Measurements from ENCODE around the gene NBPF19. TPM values are rescaled to one million over a fixed set of nuclear protein-coding genes. Genes with fewer than 3 reads are reported as not detected.

Gene NBPF19, protein sequence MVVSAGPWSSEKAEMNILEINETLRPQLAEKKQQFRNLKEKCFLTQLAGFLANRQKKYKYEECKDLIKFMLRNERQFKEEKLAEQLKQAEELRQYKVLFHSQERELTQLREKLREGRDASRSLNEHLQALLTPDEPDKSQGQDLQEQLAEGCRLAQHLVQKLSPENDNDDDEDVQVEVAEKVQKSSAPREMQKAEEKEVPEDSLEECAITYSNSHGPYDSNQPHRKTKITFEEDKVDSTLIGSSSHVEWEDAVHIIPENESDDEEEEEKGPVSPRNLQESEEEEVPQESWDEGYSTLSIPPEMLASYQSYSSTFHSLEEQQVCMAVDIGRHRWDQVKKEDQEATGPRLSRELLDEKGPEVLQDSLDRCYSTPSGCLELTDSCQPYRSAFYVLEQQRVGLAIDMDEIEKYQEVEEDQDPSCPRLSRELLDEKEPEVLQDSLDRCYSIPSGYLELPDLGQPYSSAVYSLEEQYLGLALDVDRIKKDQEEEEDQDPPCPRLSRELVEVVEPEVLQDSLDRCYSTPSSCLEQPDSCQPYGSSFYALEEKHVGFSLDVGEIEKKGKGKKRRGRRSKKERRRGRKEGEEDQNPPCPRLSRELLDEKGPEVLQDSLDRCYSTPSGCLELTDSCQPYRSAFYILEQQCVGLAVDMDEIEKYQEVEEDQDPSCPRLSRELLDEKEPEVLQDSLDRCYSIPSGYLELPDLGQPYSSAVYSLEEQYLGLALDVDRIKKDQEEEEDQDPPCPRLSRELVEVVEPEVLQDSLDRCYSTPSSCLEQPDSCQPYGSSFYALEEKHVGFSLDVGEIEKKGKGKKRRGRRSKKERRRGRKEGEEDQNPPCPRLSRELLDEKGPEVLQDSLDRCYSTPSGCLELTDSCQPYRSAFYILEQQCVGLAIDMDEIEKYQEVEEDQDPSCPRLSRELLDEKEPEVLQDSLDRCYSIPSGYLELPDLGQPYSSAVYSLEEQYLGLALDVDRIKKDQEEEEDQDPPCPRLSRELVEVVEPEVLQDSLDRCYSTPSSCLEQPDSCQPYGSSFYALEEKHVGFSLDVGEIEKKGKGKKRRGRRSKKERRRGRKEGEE (N-terminal part only)
- total RNA-seq (2022; extraction: Qiagen RNA extraction): 3.5 to 4.9 TPM (median 4.0 TPM) in 5 replicates

DNA sequence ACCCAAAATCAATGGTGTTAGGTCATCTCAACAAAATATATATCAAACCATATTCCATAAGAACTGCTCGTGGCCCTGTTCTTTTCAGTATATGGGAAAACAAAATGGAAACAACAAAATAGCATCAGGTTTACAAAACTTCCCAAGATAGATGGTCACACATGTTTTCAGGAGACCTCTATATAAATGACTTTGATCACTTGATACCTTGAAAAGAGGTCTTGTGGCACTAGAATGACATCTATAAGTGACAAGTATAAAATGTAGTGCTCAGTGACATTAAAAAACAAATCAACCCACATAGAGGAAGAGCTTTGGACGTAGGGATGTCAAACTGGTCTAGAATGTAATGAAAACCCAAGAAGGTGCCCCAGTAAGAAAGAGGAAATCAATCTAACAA, at the start of gene NBPF19:
Gene NBPF19, plus strand, starts transcription at position 301 of the 400 bp plus-strand sequence. CDS start 888 bp downstream, outside the sequence.

Other genes starting within 250 kb of the NBPF19 start
- not detected in 5 replicates for gene PPIAL4C, start 108.8 kb downstream of the NBPF19 start, total RNA-seq (2022; extraction: Qiagen RNA extraction)